GM23248 (cell line): ENCODE measurements around the gene ANXA11. TPM values are rescaled to one million over a fixed set of nuclear protein-coding genes. Genes with fewer than 3 reads are reported as not detected.
A peak's percentile ranks its signal among the peaks of the same experiment; 100 is the strongest.

Experiments
- DNase-seq: peaks from one replicate; pipeline ENCODE4 v3.0.0-alpha.2; 2015
- H2AFZ ChIP-seq: fragments of 200-600 bp; sonication (generic); 2 replicates; pipeline ENCODE4 v1.6.1; 2016; ENCODE audit warnings: antibody characterized with exemption
- H3F3A ChIP-seq: fragments of 200-600 bp; sonication (generic); 2 replicates; pipeline ENCODE4 v1.6.1; 2016; ENCODE audit warnings: mild to moderate bottlenecking, antibody characterized with exemption, mixed run types; ENCODE audit not compliant: insufficient read depth
- H3K27ac ChIP-seq: fragments of 200-600 bp; sonication (generic); 2 replicates; pipeline ENCODE4 v1.5.1; 2016; ENCODE audit warnings: mild to moderate bottlenecking
- H3K27me3 ChIP-seq: fragments of 200-600 bp; sonication (generic); replicated peaks from 2 replicates; pipeline ENCODE4 v1.6.1; 2016; ENCODE audit warnings: mild to moderate bottlenecking; ENCODE audit not compliant: insufficient read depth
- H3K36me3 ChIP-seq: fragments of 200-600 bp; sonication (generic); 2 replicates; pipeline ENCODE4 v1.6.1; 2016; ENCODE audit warnings: low read depth, mild to moderate bottlenecking
- H3K4me1 ChIP-seq: fragments of 200-600 bp; sonication (generic); 2 replicates; pipeline ENCODE4 v1.6.1; 2016; ENCODE audit warnings: mild to moderate bottlenecking; ENCODE audit not compliant: insufficient read depth
- H3K4me2 ChIP-seq: fragments of 200-600 bp; sonication (generic); one replicate; pipeline ENCODE4 v1.6.1; 2016; ENCODE audit warnings: mild to moderate bottlenecking; ENCODE audit not compliant: unreplicated experiment
- H3K4me3 ChIP-seq: fragments of 200-600 bp; sonication (generic); 2 replicates; pipeline ENCODE4 v1.5.1; 2016; ENCODE audit warnings: mild to moderate bottlenecking
- H3K79me2 ChIP-seq: fragments of 200-600 bp; sonication (generic); 2 replicates; pipeline ENCODE4 v1.6.1; 2016; ENCODE audit warnings: mild to moderate bottlenecking; ENCODE audit not compliant: insufficient read depth
- H3K9ac ChIP-seq: fragments of 200-600 bp; sonication (generic); 2 replicates; pipeline ENCODE4 v1.6.1; 2016; ENCODE audit warnings: mild to moderate bottlenecking
- H3K9me2 ChIP-seq: fragments of 200-600 bp; sonication (generic); 2 replicates; pipeline ENCODE4 v1.6.1; 2016; ENCODE audit warnings: mixed run types, mild to moderate bottlenecking, moderate library complexity; ENCODE audit not compliant: insufficient read depth
- H3K9me3 ChIP-seq: fragments of 200-600 bp; sonication (generic); one replicate; pipeline ENCODE4 v1.6.1; 2017; ENCODE audit warnings: low read depth
- H4K20me1 ChIP-seq: fragments of 200-600 bp; sonication (generic); 2 replicates; pipeline ENCODE4 v1.6.0; 2016; ENCODE audit not compliant: insufficient read depth
- EZH2 ChIP-seq: fragments of 200-600 bp; sonication (generic); IDR thresholded peaks from 2 replicates; pipeline ENCODE4 v1.6.1; 2018; ENCODE audit warnings: antibody characterized with exemption, mild to moderate bottlenecking; ENCODE audit not compliant: insufficient read depth, poor library complexity, severe bottlenecking
- EZH2phosphoT487 ChIP-seq: fragments of 200-600 bp; sonication (generic); IDR thresholded peaks from 2 replicates; pipeline ENCODE4 v1.6.1; 2018; ENCODE audit warnings: antibody characterized with exemption, moderate library complexity, mild to moderate bottlenecking, low read depth; ENCODE audit not compliant: insufficient read depth
- WGBS, 2 experiments: methylation state at CpG; one replicate each; pipeline ENCODE4 v1.1.6; 2015 to 2017; ENCODE audit warnings: low lambda C conversion rate in 2 of 2, low coverage in 1 of 2; ENCODE audit errors: missing lambda C conversion rate in 2 of 2; 5-methylcytosine and 5-hydroxymethylcytosine counted together
- in situ Hi-C: fragments of 300-500 bp; cut with MboI; formaldehyde crosslinking; loops from 2 replicates; pipeline ENCODE4 v1.15.0; 2020
- polyA plus RNA-seq: library from polyadenylated mRNA; unstranded; fragments of >200 nt; fragmentation: Nextera tagmentation; extraction: Ambion mirVana; gene quantifications from 2 replicates; pipeline ENCODE4 v1.2.1, GENCODE V29; 2016
- total RNA-seq: library from RNA; depleted of rRNA; stranded (reverse); fragments of >200 nt; shearing (Covaris generic); gene quantifications from 2 replicates; pipeline ENCODE4 v1.2.3, GENCODE V29; 2014

ANXA11 gene
- total and polyA plus RNA-seq, 2 experiments from 2014 or later: 116 to 189 TPM

GRCh38 chr10:80187465-80188409 lies 17.6 kb downstream of the ANXA11 start:
- Histone ChIP-seq H3K79me2 (peaks cover 100% of the 10 kb centered on the region), H2AFZ (no peak overlapping the region), H3K36me3 (peaks cover 8% of the 10 kb centered on the region; the same call in 1 of the 2 replicates), H3K9me3 (no peaks in the 10 kb centered on the region), H4K20me1 (peaks cover 19% of the 10 kb centered on the region; the same call in 1 of the 2 replicates), H3K9me2 (no peaks in the 10 kb centered on the region), H3K4me2 (no peak overlapping the region), H3K9ac (no peak overlapping the region), H3K4me1 (no peaks in the 10 kb centered on the region), H3K27ac (no peak overlapping the region), H3F3A (0 out of 2 replicates have a peak, but pooled peaks cover 7% of the 10 kb centered on the region), H3K27me3 (no peaks in the 10 kb centered on the region), H3K4me3 (no peak overlapping the region)
- TF ChIP-seq EZH2phosphoT487 (no peak), EZH2 (no peak)
- 77 to 81% methylated on average over 16 of the region's 16 CpGs for WGBS, 2 experiments
- no peak for DNase-seq
- in situ Hi-C loops: no loop called here

- TF ChIP-seq EZH2 (no peak), EZH2phosphoT487 (no peak)
- H3K4me3 ChIP-seq: no peak overlapping the region
- in situ Hi-C loops: no loop called here
- H3K4me1 ChIP-seq: no peaks in the 10 kb centered on the region
- H2AFZ ChIP-seq: no peak overlapping the region
- WGBS, 2 experiments: 87 to 88% methylated on average over 2 of the region's 2 CpGs
- H3K27me3 ChIP-seq: no peaks in the 10 kb centered on the region
- peaks cover 100% of the 10 kb centered on the region for H3K79me2 ChIP-seq
- 0 out of 2 replicates have a peak, but pooled peaks cover 1% of the 10 kb centered on the region for H3K36me3 ChIP-seq
- DNase-seq: no peak
- H4K20me1 ChIP-seq: peaks cover 19% of the 10 kb centered on the region; the same call in 1 of the 2 replicates
- no peak overlapping the region for H3K9ac ChIP-seq
- no peak overlapping the region for H3K27ac ChIP-seq
- H3K9me2 ChIP-seq: no peaks in the 10 kb centered on the region
- H3K9me3 ChIP-seq: no peaks in the 10 kb centered on the region
- H3F3A ChIP-seq: 0 out of 2 replicates have a peak, but pooled peaks cover under 1% of the 10 kb centered on the region
- no peak overlapping the region for H3K4me2 ChIP-seq
These were observed 18.3 kb downstream of the ANXA11 start for GRCh38 chr10:80187060-80187459.

GRCh38 chr10:80186364-80187012 lies 18.8 kb downstream of the ANXA11 start:
- H4K20me1 ChIP-seq: peaks cover 25% of the 10 kb centered on the region
- 73 to 75% methylated on average over 12 to 13 of the region's 13 CpGs for WGBS, 2 experiments

GRCh38 chr10:80185578-80186299 lies 19.6 kb downstream of the ANXA11 start:
- H3K4me2 ChIP-seq: no peak overlapping the region
- H3K9me3 ChIP-seq: no peaks in the 10 kb centered on the region
- H3K79me2 ChIP-seq: peaks cover 100% of the 10 kb centered on the region
- no peaks in the 10 kb centered on the region for H3K27me3 ChIP-seq
- no peaks in the 10 kb centered on the region for H3K4me1 ChIP-seq
- in situ Hi-C loops: no loop called here
- no peaks in the 10 kb centered on the region for H3F3A ChIP-seq
- peaks cover 22% of the 10 kb centered on the region for H4K20me1 ChIP-seq
- TF ChIP-seq EZH2phosphoT487 (no peak), EZH2 (no peak)
- no peaks in the 10 kb centered on the region for H3K36me3 ChIP-seq
- no peaks in the 10 kb centered on the region for H3K9me2 ChIP-seq
- DNase-seq: no peak
- H3K4me3 ChIP-seq: no peak overlapping the region
- H2AFZ ChIP-seq: no peak overlapping the region
- H3K27ac ChIP-seq: no peak overlapping the region
- H3K9ac ChIP-seq: no peak overlapping the region
- 83 to 88% methylated on average over 5 of the region's 5 CpGs for WGBS, 2 experiments

More at GRCh38 chr10:80186364-80187012, 18.8 kb downstream of the ANXA11 start:
- peak; percentile 57 for DNase-seq
- H3F3A ChIP-seq: no peaks in the 10 kb centered on the region
- no peaks in the 10 kb centered on the region for H3K4me1 ChIP-seq
- TF ChIP-seq EZH2phosphoT487 (no peak), EZH2 (no peak)
- no peaks in the 10 kb centered on the region for H3K36me3 ChIP-seq
- H3K9me3 ChIP-seq: no peaks in the 10 kb centered on the region
- H3K4me3 ChIP-seq: no peak overlapping the region
- H3K27ac ChIP-seq: no peak overlapping the region
- peaks cover 100% of the 10 kb centered on the region for H3K79me2 ChIP-seq
- H2AFZ ChIP-seq: no peak overlapping the region
- H3K9me2 ChIP-seq: no peaks in the 10 kb centered on the region
- H3K9ac ChIP-seq: no peak overlapping the region
- in situ Hi-C loops: no loop called here
- H3K4me2 ChIP-seq: no peak overlapping the region
- no peaks in the 10 kb centered on the region for H3K27me3 ChIP-seq
